DMS153 treated with DMSO at 0.1 percent for 48 hours (cell line): ENCODE data around the gene CEP57.
A peak's percentile ranks its signal among the peaks of the same experiment; 100 is the strongest.

Source experiments
- DNase-seq: peaks from one replicate; lab custom pipeline; 2025; ENCODE audit not compliant: unreplicated experiment; lab: John Stamatoyannopoulos, UW

CEP57 gene

GRCh38 chr11:95790123-95790932, at the start of gene CEP57:
Gene CEP57, plus strand, starts transcription at chr11:95790498. Its CDS starts 201 bp downstream, at chr11:95790699.
- peak; percentile 92 for DNase-seq

- DNase-seq, result no peak
Observed at GRCh38 chr11:95750101-95750500, 40.2 kb upstream of the CEP57 start.

- DNase-seq, result no peak
Observed at GRCh38 chr11:95751515-95751914, 38.8 kb upstream of the CEP57 start.

GRCh38 chr11:95760941-95761340, 29.4 kb upstream of the CEP57 start:
- no peak for DNase-seq

GRCh38 chr11:95762534-95762933, 27.8 kb upstream of the CEP57 start:
- no peak for DNase-seq

- peak; percentile 62 for DNase-seq
Observed at GRCh38 chr11:95764267-95764898, 25.9 kb upstream of the CEP57 start.

- no peak for DNase-seq
Observed at GRCh38 chr11:95766701-95767100, 23.6 kb upstream of the CEP57 start.

- no peak for DNase-seq
Observed at GRCh38 chr11:95767498-95767897, 22.8 kb upstream of the CEP57 start.

- no peak for DNase-seq
Observed at GRCh38 chr11:95768521-95768920, 21.8 kb upstream of the CEP57 start.

GRCh38 chr11:95776859-95777258, 13.4 kb upstream of the CEP57 start:
- DNase-seq, result no peak

- no peak for DNase-seq
Observed at GRCh38 chr11:95778699-95779098, 11.6 kb upstream of the CEP57 start.

- no peak for DNase-seq
Observed at GRCh38 chr11:95780544-95780943, 9.8 kb upstream of the CEP57 start.

GRCh38 chr11:95788921-95789505, 1.3 kb upstream of the CEP57 start:
- peak; percentile 19 for DNase-seq

GRCh38 chr11:95789506-95790122, 684 bp upstream of the CEP57 start, which contains the start of gene FAM76B:
Gene FAM76B, minus strand, starts transcription at chr11:95789782. Its CDS starts 304 bp downstream, at chr11:95789478.
- DNase-seq, result peak; percentile 94

- no peak for DNase-seq
Observed at GRCh38 chr11:95790933-95791708, 823 bp downstream of the CEP57 start.

- no peak for DNase-seq
Observed at GRCh38 chr11:95791709-95792033, 1.4 kb downstream of the CEP57 start.

GRCh38 chr11:95792200-95792599, 1.9 kb downstream of the CEP57 start:
- DNase-seq, result no peak

GRCh38 chr11:95792700-95793099, 2.4 kb downstream of the CEP57 start:
- DNase-seq, result no peak

GRCh38 chr11:95793116-95793515, 2.8 kb downstream of the CEP57 start:
- DNase-seq, result no peak

- no peak for DNase-seq
Observed at GRCh38 chr11:95794086-95794485, 3.8 kb downstream of the CEP57 start.
